Activated CD8-positive, alpha-beta memory T cell treated with anti-CD3 and anti-CD28 coated beads, Interleukin-2, amount 10 ng/mL, durations not matched to agents 7 days and 5 days (primary cell): ENCODE measurements around the gene CNPPD1. TPM values are rescaled to one million over a fixed set of nuclear protein-coding genes. Genes with fewer than 3 reads are reported as not detected.
"Not testable (repeated sequence)": the region's sequence is repeated elsewhere in the genome, so short reads cannot be mapped to it uniquely, and the experiment has no call there.

Experiments
- ATAC-seq: fragments of 150-1000 bp; cut with Tn5 transposase; one replicate; pipeline ENCODE4 v1.10.0; 2021; ENCODE audit warnings: moderate library complexity
- CTCF ChIA-PET: fragments of 350-600 bp; sonication (Branson Sonifier 250); formaldehyde crosslinking; loops from one replicate; lab custom pipeline; 2021; ENCODE audit warnings: antibody characterized with exemption; lab: Charles Lee
- DNase-seq: peaks from one replicate; pipeline ENCODE4 v3.0.0-alpha.2; 2020
- H3K27ac Mint-ChIP-seq: one replicate; pipeline ENCODE4 v1.8.0; 2021; ENCODE audit warnings: mild to moderate bottlenecking, mixed read lengths
- H3K27me3 Mint-ChIP-seq: one replicate; pipeline ENCODE4 v1.8.0; 2021; ENCODE audit warnings: mixed read lengths
- H3K36me3 Mint-ChIP-seq: one replicate; pipeline ENCODE4 v1.8.0; 2021; ENCODE audit warnings: mild to moderate bottlenecking, mixed read lengths
- H3K4me1 Mint-ChIP-seq: one replicate; pipeline ENCODE4 v1.8.0; 2021; ENCODE audit warnings: mixed read lengths
- H3K4me3 Mint-ChIP-seq: one replicate; pipeline ENCODE4 v1.8.0; 2021; ENCODE audit warnings: mild to moderate bottlenecking, moderate library complexity, mixed read lengths
- H3K9me3 Mint-ChIP-seq: one replicate; pipeline ENCODE4 v1.8.0; 2022; ENCODE audit warnings: low read depth, mixed read lengths
- total RNA-seq, 2 experiments: library from RNA; stranded (reverse); gene quantifications; one replicate each; pipeline ENCODE4 v1.2.3, GENCODE V29; 2021

The CNPPD1 gene
- total RNA-seq, 2 experiments from 2014 or later, result 66.9 to 72.0 TPM

GRCh38 chr2:219205981-219206327, 29.2 kb upstream of the CNPPD1 start:
- ATAC-seq (no peak), DNase-seq (no peak)
- Mint-ChIP-seq H3K4me1 (peaks cover 49% of the 10 kb centered on the region), H3K27me3 (no peaks in the 10 kb centered on the region), H3K4me3 (peak overlapping the region; percentile 81), H3K36me3 (peaks cover 25% of the 10 kb centered on the region), H3K27ac (peak overlapping the region; percentile 93), H3K9me3 (peaks cover 6% of the 10 kb centered on the region)
- CTCF ChIA-PET, result interaction anchor here (0.6 to 6.9 kb wide), 14 partner anchors 11 to 89 kb away, joined by 3 to 65 read pairs (median 6); partner anchors contain the start of genes ABCB6, CNPPD1, DNAJB2 and NHEJ1

DNA sequence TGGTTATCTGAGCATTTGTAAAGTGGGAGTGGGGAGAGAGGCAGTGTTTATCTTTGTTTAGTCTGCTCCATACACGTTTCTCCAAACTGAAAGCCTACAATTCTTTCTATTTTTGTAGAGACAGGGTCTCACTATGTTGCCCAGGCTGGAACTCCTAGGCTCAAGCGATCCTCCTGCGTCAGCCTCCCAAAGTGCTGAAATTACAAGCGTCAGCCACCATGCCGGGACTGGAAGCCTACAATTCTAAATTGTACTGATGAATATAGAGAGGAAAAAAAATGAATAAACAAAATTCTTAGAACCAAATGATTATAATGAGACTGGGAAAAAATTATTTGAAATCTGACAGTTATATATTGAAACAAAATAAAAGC, 28.4 kb upstream of the CNPPD1 start:
- H3K4me1 Mint-ChIP-seq, result peaks cover 47% of the 10 kb centered on the region
- H3K4me3 Mint-ChIP-seq, result no peak overlapping the region
- CTCF ChIA-PET, result interaction anchor here (2.2 to 6.9 kb wide), 2 partner anchors 16 to 33 kb away, joined by 9 to 65 read pairs; partner anchors contain the start of gene SLC23A3
- no peak overlapping the region for H3K27ac Mint-ChIP-seq
- ATAC-seq (no peak), DNase-seq (no peak)
- peaks cover 8% of the 10 kb centered on the region for H3K9me3 Mint-ChIP-seq
- H3K36me3 Mint-ChIP-seq, result peaks cover 23% of the 10 kb centered on the region
- H3K27me3 Mint-ChIP-seq, result no peaks in the 10 kb centered on the region

- DNase-seq, result no peak
- H3K4me1 Mint-ChIP-seq, result peaks cover 45% of the 10 kb centered on the region
- no peak overlapping the region for H3K4me3 Mint-ChIP-seq
- no peaks in the 10 kb centered on the region for H3K27me3 Mint-ChIP-seq
- CTCF ChIA-PET, result interaction anchor here (0.7 to 6.9 kb wide), 2 partner anchors 28 to 33 kb away, joined by 3 to 65 read pairs; partner anchors contain the start of genes CNPPD1 and SLC23A3
- ATAC-seq, result no peak
- peaks cover 22% of the 10 kb centered on the region for H3K36me3 Mint-ChIP-seq
- peaks cover 8% of the 10 kb centered on the region for H3K9me3 Mint-ChIP-seq
- no peak overlapping the region for H3K27ac Mint-ChIP-seq
Measured at GRCh38 chr2:219204425-219205164, 27.9 kb upstream of the CNPPD1 start.

DNA sequence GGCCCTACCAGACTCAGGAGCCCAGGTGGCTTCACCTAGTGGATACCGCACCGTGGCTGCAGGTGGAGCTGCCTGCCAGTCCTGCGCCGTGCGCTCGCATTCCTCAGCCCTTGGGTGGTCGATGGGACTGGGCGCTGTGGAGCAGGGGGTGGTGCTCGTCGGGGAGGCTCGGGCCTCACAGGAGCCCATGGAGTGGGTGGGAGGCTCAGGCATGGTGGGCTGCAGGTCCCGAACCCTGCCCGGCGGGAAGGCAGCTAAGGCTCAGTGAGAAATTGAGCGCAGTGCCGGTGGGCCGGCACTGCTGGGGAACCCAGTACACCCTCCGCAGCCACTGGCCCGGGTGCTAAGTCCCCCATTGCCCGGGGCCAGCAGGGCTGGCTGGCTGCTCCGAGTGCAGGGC, 24.6 kb upstream of the CNPPD1 start:
- not testable (repeated sequence) for ATAC-seq, H3K27me3 Mint-ChIP-seq, DNase-seq, H3K27ac Mint-ChIP-seq, H3K4me3 Mint-ChIP-seq, H3K36me3 Mint-ChIP-seq, H3K9me3 Mint-ChIP-seq
- H3K4me1 Mint-ChIP-seq, result peaks cover 24% of the 10 kb centered on the region
- CTCF ChIA-PET, result interaction anchor here (1.1 to 2.5 kb wide), 6 partner anchors 9 to 94 kb away, joined by 3 to 14 read pairs (median 6); no protein-coding TSS in a partner anchor

DNA sequence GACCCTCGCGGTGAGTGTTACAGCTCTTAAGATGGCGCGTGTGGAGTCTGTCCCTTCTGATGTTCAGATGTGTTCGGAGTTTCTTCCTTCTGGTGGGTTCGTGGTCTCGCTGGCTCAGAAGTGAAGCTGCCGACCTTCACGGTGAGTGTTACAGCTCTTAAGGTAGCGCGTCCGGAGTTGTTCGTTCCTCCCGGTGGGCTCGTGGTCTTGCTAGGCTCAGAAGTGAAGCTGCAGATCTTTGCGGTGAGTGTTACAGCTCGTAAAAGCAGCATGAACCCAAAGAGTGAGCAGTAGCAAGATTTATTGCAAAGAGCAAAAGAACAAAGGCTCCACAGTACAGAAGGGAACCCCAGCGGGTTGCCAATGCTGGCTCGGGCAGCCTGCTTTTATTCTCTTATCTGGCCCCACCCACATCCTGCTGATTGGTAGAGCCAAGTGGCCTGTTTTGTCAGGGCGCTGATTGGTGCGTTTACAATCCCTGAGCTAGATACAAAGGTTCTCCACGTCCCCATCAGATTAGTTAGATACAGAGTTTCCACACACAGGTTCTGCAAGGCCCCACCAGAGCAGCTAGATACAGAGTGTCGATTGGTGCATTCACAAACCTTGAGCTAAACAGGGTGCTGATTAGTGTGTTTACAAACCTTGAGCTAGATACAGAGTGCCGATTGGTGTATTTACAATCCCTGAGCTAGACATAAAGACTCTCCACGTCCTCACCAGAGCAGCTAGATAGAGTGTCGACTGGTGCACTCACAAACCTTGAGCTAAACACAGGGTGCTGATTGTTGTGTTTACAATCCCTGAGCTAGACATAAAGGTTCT, 24.0 kb upstream of the CNPPD1 start:
- ATAC-seq, H3K27me3 Mint-ChIP-seq, H3K36me3 Mint-ChIP-seq, H3K9me3 Mint-ChIP-seq: not testable (repeated sequence)
- H3K27ac Mint-ChIP-seq, result peak overlapping the region; percentile 88
- H3K4me1 Mint-ChIP-seq, result peaks cover 18% of the 10 kb centered on the region
- CTCF ChIA-PET, result interaction anchor here (1.1 to 2.5 kb wide), 7 partner anchors 9 to 94 kb away, joined by 3 to 14 read pairs (median 4); no protein-coding TSS in a partner anchor
- peak; percentile 72 for DNase-seq
- peak overlapping the region; percentile 69 for H3K4me3 Mint-ChIP-seq

DNA sequence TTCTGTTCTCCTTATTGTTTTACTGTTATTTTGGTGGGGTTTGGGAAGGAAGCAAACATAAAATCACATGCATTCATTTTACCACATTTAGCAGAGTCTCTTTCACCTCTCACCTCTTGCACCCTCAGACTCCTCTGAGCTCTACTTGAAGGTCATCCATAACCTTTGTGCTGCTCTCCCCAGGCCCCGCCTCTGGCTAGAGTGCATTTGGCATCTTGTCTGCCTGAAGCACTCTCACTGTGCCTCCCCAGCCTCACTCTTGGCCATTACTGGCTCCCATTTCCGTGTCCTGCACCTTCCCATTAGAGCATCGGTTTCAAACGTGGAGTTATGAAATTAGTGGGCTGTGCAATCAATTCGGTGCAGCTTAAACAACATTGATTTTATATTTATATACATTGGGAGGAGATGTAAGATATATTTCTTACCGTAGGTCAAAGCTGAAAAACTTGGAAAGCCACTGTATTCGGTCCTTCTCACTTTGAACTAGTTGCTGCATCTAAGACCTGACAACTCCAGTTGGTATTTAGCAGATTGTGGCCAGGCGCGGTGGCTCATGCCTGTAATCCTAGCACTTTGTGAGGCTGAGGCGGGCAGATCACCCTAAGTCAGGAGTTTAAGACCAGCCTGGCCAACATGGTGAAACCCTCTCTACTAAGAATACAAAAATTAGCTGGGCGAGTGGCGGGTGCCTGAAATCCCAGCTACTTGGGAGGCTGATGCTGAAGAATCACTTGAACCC, 22.9 kb upstream of the CNPPD1 start:
- Mint-ChIP-seq H3K27me3 (no peaks in the 10 kb centered on the region), H3K4me1 (peaks cover 18% of the 10 kb centered on the region), H3K9me3 (peaks cover 8% of the 10 kb centered on the region), H3K4me3 (no peak overlapping the region), H3K27ac (peak overlapping the region; percentile 45), H3K36me3 (peaks cover 8% of the 10 kb centered on the region)
- CTCF ChIA-PET, result interaction anchor here (0.8 to 2.5 kb wide), 5 partner anchors 18 to 79 kb away, joined by 3 to 14 read pairs (median 4); partner anchors contain the start of gene DNAJB2
- no peak for DNase-seq
- peak; percentile 26 for ATAC-seq

DNA sequence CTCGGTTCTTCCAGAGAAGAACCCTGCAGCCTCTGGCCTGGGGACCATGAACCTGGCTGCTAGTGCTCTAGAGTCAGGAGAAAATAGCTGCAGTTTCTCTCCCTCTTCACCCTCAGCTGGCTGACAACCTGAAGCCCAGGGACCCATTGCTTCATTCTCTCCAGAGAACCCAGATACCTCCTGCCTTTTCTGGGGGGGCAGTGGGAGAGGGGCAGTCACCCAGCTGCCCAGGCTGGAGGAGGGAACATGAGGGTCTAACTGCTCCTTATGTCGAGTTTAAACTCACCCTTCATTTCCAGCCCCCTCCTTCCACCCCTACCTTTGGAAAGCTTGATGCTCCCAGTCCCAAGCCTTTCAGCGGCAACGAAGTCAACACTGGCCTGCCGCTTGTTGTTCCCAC, 22.2 kb upstream of the CNPPD1 start:
- H3K4me3 Mint-ChIP-seq, result no peak overlapping the region
- no peak overlapping the region for H3K27ac Mint-ChIP-seq
- CTCF ChIA-PET, result interaction anchor here (0.8 to 2.5 kb wide), 4 partner anchors 17 to 80 kb away, joined by 3 to 14 read pairs (median 5); partner anchors contain the start of gene DNAJB2
- ATAC-seq (no peak), DNase-seq (no peak)
- peaks cover 7% of the 10 kb centered on the region for H3K36me3 Mint-ChIP-seq
- peaks cover 5% of the 10 kb centered on the region for H3K9me3 Mint-ChIP-seq
- H3K4me1 Mint-ChIP-seq, result peaks cover 18% of the 10 kb centered on the region
- H3K27me3 Mint-ChIP-seq, result no peaks in the 10 kb centered on the region

DNA sequence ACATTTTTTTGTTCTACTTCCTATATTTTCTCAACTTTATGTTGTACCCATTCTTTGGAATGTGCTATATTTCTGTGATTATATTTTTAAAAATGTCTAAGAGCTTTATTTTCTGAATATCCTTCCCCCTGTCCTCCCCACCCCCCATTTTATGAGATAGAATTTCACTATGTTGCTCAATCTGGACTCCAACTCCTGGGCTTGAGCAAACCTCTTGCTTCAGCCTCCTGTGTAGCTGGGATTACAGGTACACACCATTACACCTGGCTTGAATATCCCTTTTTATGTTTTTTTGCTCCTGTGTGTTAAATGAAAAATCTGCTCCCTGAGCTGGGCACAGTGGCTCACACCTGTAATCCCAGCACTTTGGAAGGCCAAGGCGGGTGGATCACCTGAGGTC, 20.7 kb upstream of the CNPPD1 start:
- H3K4me1 Mint-ChIP-seq, result peaks cover 18% of the 10 kb centered on the region
- no peak overlapping the region for H3K4me3 Mint-ChIP-seq
- CTCF ChIA-PET, result interaction anchor here (1.1 to 1.7 kb wide), 4 partner anchors 15 to 27 kb away, joined by 3 to 4 read pairs (median 3); partner anchors contain the start of gene CNPPD1
- no peak for DNase-seq
- no peaks in the 10 kb centered on the region for H3K27me3 Mint-ChIP-seq
- peaks cover 3% of the 10 kb centered on the region for H3K9me3 Mint-ChIP-seq
- H3K27ac Mint-ChIP-seq, result no peak overlapping the region
- H3K36me3 Mint-ChIP-seq, result peaks cover 4% of the 10 kb centered on the region
- no peak for ATAC-seq

- DNase-seq (no peak), ATAC-seq (no peak)
- H3K4me1 Mint-ChIP-seq, result peaks cover 28% of the 10 kb centered on the region
- H3K27me3 Mint-ChIP-seq, result no peaks in the 10 kb centered on the region
- no peaks in the 10 kb centered on the region for H3K9me3 Mint-ChIP-seq
- H3K36me3 Mint-ChIP-seq, result peaks cover 24% of the 10 kb centered on the region
- CTCF ChIA-PET, result no interaction called here
- H3K27ac Mint-ChIP-seq, result peak overlapping the region; percentile 33
- no peak overlapping the region for H3K4me3 Mint-ChIP-seq
Measured at GRCh38 chr2:219186754-219187456, 10.2 kb upstream of the CNPPD1 start.

- CTCF ChIA-PET, result interaction anchor here (0.8 kb wide), 1 partner anchor 13 kb away, joined by 3 read pairs; no protein-coding TSS in a partner anchor
- H3K36me3 Mint-ChIP-seq, result peaks cover 45% of the 10 kb centered on the region
- H3K4me1 Mint-ChIP-seq, result peaks cover 55% of the 10 kb centered on the region
- no peak overlapping the region for H3K4me3 Mint-ChIP-seq
- DNase-seq, result no peak
- no peak for ATAC-seq
- no peaks in the 10 kb centered on the region for H3K27me3 Mint-ChIP-seq
- no peak overlapping the region for H3K27ac Mint-ChIP-seq
- no peaks in the 10 kb centered on the region for H3K9me3 Mint-ChIP-seq
Measured at GRCh38 chr2:219184121-219184520, 7.4 kb upstream of the CNPPD1 start.

GRCh38 chr2:219183151-219183772, 6.5 kb upstream of the CNPPD1 start:
- H3K4me1 Mint-ChIP-seq, result peaks cover 58% of the 10 kb centered on the region

More at GRCh38 chr2:219183151-219183772, 6.5 kb upstream of the CNPPD1 start:
- Mint-ChIP-seq H3K27me3 (no peaks in the 10 kb centered on the region), H3K27ac (peak overlapping the region; percentile 81), H3K36me3 (peaks cover 48% of the 10 kb centered on the region), H3K4me3 (no peak overlapping the region), H3K9me3 (no peaks in the 10 kb centered on the region)
- CTCF ChIA-PET, result interaction anchor here (0.8 to 3.6 kb wide), 6 partner anchors 10 to 112 kb away, joined by 4 to 14 read pairs (median 8); partner anchors contain the start of gene ZFAND2B
- DNase-seq, result no peak
- ATAC-seq, result no peak
